RPMI7951 (cell line): Measurements from ENCODE around the gene FAM120AOS. TPM values are rescaled to one million over a fixed set of nuclear protein-coding genes. Genes with fewer than 3 reads are reported as not detected.

Source experiments
- DNase-seq: peaks from one replicate; pipeline ENCODE4 v3.0.0-alpha.2; 2012; ENCODE audit warnings: low read depth
- total RNA-seq: library from RNA; depleted of rRNA; stranded (reverse); fragments of >200 nt; shearing (Covaris generic); gene quantifications from 2 replicates; pipeline ENCODE4 v1.2.3, GENCODE V29; 2014; rRNA removed

The FAM120AOS gene
- total RNA-seq = 21.2 and 25.6 TPM in 2 replicates

DNA sequence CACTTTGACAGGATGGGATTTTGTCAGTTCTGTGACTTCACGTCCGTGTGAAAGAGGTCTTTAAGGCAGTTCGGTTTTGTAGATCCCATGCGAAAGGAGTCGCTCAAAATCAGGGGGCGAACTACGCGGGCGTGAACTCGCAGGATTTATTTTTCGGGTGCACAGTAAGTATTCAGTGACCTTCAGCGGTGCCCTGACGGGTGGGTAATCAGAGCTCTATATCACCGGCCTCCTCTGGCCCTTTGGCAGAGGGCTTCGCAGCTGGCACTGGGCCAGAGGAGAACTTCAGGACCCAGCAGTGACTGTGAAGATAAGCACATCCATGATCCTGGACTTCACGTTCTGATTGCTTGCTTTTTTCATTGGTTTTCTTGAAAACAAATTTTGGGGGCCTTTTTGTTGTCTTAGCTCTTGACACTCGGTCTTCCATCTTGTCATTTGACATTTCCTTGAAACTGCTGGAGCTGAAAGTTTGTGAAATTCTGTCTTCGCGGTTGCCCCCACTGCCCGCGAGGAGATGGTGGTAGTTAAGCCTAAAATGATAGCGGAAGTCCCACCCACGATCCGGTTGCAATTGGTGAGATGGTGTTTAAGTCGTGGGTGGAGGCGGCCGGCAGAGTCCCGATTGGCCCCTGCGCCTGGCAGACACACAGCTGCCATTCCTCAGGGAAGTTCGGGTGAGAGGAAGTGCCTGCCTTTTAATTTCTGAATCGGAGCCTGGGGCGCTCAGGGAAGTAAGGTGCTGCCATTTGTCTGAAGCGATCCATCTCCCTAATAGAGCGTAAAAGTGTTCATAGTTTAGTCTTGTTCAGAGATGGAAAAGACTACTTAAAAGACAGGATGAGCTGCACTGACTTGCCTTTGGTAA, at the start of gene FAM120AOS:
Gene FAM120AOS, minus strand, starts transcription at position 535 of the 868 bp plus-strand sequence. CDS start 872 bp downstream, outside the sequence.
- DNase-seq = peak; percentile 93

DNA sequence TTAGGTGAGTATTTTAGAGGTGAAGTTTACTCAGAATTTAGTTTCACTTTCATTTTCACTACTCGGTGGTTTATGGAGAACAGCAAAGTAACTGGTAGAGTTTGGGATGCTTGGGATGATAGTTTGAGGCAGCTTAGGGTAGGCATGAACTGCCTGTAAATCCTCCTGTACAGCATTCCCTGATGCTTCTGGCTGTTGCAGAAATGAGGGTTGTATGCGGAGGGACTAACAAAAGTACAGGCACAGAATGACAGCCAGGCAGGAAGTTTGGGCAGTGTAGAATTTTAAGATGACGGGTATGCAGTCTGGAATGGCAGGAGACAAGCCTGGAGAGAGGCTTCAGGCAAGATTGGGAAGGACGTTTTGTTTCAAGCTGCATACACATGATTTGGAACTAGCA, 48.0 kb upstream of the FAM120AOS start:
- peak; percentile 33 for DNase-seq

DNA sequence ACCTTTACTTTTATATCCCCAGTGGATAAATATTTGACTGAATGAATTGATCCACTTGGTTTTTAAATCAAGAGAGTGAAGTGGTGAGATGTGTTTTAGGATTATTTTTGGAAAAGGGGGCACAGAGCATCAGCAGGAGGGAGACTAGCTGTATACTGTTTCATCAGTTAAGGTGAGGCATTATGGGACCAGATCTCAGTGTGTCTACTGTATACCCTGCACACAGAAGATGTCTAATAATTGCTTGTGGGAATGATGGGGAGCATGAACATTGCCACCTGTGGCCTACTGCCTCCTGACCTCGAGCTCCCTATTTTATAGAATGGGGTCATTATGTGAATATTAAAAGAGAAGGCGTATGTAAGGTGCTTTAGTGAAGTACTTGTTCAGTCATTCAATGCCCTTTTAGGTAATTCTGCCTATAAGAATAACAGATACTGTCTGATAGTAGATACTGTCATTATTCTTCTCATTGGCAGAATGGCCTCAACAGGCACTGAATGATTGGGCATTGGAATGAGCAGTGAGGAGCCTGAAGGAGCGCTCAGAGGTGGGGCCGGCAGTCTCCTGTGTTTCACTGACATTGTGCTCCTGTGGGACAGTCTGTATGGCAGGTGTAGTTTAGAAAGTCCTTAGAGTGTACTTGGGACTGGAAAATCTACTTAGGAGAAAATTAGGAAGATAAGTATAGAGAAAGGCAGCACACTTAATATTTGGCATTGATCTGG, 47.4 kb upstream of the FAM120AOS start:
- no peak for DNase-seq

DNA sequence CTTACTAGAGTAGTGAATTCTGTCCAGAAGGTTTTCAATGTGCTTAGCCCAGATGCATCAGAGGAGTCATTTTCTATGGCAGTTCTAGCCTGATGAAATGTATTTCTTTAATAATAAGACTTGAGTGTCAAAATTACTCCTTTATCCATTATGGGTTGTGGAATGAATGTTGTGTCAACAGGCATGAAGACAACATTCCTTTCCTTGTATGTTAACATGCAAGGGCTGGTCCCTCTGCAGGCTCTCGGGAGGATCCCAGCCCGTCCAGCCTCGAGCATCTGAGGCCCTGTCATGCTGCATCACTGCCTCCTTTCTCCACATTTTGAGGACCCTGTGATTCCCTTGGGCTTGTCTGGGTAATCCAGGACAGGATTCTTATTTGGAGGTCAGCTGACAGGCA, 42.9 kb upstream of the FAM120AOS start:
- DNase-seq = no peak

DNA sequence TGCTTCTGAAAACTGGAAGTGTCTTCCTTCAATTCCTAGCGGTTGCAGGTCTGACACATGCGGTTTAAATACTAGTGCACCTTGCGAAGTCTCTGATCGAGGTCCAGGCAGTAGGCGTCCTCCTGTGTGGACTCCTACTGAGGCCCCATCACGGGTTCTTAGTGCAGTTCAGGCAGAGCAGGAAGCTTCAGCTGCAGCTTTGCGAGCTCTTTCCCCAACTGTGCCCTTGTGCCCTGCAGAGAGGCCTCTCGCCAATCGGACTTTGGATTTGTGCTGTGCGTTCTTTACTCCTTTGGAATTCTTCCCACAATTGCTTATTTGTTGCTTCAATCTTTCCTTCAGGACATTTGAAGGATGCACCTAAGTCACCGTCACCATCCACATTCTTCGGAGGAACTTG, 40.6 kb upstream of the FAM120AOS start:
- no peak for DNase-seq

DNA sequence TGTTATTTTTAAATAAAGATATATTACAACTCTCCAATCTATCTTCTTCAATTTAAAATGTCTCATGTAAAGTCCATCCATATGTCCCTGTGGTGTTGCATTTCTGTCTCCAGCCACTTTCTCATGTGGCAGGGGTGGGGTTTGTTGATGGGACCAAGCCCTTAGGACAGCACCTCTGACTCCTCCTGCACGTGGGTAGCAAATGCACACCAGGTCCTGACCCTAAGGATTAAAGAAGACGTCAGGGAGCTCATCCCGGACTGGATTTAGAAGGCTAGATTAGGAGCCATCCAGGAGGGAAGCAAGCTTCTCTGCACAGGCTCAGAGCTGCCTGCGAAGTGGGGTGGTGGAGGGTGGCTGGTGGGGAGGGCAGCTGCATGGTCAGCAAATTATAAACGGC, 38.9 kb upstream of the FAM120AOS start:
- DNase-seq = no peak

DNA sequence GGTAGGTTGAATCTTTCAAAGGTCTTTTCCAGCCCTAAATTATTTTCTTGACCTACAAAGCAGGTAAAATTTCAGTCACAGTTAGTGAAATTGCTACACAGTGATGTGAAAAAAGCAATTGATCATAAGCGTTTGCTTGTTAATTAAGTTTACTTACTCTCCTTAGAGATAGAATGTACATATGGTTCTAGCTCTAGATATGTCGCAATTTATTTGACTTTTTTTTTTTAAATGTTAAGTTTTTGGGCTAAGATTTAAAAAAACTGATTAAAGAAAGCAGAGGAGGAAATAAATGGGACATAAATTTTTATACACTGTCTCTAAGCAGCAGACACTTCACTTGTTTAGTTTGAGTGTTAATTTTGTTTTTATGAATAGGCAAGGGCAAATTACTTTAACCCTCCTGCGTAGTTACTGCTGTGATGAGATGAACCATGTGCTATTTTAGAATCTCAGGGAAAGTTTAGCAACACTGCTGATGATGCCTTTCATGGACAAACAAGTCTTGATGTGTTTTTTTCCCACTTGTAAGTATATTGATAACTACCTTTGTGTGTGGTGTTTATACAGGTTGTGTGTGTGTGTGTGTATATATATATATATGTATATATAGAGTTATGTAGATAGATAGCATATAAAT, 38.3 kb upstream of the FAM120AOS start:
- DNase-seq = no peak

DNA sequence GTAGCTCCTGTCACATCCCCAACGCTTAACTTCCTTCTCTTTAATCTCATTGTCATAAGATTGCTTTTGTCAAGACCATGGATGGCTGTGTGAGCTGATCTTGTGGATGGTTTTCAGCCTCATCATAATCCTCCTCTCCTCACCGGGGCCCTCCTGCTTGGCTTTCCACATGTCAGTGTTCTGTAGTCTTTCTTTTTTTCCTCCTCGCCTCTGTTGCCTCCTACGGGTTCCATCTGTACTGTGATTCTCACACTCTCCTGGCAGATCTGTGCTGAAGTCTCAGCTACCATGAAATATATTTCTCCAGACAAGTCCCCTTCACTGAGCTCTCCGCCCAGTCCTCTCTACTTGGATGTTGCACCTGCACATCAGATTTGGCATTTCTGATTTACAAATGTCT, 34.9 kb upstream of the FAM120AOS start:
- DNase-seq = no peak

DNA sequence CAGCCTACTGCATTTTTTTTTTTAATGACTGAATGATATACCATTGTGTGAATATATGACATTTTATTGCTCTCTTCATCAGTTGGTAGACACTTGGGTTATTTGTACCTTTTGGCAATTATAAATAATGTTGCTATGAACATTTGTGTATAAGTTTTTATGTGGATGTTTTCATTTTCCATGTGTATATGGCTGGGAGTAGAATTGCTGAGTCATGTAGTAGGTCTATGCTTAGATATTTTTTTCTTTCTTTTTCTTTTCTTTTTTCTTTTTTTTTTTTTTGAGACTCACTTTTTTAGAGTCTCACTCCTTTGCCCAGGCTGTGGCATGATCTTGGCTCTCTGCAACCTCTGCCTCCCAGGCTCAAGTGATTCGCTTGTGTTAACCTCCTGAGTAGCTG, 32.9 kb upstream of the FAM120AOS start:
- DNase-seq = no peak

DNA sequence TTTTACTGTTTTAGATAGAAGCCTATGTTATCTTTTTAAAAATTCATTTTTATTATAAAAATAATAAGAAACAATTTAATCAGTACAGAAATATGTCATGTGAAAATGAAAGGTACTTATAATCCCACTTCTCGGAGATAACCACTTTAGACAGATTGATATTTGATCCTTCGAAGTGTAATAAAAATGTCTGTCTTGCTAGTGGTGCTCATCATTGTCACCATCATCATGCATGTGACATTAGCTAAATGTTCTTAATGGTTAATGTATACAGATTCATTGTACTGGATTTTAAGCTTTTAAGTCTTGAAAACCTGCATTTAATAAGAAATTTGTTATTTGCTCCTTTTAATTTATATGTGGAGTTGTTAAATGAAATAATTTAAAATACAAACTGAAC, 30.1 kb upstream of the FAM120AOS start:
- no peak for DNase-seq

DNA sequence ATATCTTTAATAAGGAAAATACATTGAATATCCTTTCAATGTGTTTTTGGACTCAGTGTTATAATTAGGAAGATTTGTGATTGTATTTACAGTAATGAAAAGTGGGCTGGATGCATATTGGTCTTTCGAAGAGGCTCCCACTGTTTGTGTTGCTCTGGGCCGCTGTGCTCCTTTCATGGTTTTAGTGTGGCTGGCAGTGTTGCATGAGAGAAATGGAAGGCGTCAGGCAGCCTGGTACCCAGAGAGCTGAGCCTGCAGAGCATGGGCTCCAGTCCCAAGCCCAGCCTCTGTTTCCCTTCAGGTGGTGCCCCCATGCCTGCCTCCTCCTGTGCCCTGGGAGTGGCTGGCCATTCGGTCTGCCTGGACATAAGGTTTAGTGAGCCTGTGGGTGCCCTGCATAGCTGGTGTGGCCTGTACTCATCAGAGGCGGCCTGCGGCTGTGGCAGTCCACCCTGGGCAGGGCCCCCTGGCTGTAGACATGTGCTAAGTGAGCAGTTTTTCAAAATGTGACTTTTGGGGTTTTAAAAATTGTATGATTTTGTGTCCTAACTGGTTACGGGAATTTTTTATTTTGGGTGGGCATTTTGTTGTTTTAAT, 27.4 kb upstream of the FAM120AOS start:
- no peak for DNase-seq

DNA sequence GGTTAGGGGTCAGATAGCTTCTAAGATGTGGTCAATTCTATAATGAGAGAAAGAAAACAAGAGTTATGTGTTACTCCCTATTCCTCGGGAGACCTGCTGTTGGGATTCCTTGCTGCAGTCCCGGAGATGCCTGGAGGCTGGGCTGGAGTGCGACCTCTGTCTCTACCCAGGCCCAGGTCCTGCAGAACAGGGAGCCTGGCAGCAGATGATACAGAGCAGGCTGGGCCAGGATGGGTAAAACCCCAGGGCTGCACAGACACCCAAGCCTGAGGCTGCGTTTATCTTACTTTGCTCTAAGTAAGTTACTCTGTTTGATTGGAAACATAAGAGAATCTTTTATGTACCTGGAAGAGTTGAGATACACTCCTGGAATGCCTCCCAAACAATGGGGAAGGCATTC, 26.9 kb upstream of the FAM120AOS start:
- no peak for DNase-seq

DNA sequence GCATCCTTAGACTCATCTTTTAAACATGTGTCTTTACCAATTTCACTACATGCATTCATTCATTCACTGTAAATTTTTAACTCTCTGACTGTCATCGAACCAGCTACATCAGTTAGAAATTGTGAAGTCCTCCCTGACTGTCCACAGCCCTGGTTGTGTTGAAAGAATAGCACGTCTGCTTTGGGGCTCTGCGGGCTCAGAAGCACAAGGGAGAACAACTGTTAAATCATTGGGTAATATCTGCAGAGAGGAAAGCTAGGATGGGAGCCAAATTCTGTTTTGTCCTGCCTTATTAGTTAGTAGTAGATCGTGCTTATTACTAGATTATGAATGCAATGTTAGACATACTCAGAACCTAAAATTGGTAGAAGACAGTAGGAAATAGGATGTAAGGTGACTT, 26.3 kb upstream of the FAM120AOS start:
- no peak for DNase-seq

DNA sequence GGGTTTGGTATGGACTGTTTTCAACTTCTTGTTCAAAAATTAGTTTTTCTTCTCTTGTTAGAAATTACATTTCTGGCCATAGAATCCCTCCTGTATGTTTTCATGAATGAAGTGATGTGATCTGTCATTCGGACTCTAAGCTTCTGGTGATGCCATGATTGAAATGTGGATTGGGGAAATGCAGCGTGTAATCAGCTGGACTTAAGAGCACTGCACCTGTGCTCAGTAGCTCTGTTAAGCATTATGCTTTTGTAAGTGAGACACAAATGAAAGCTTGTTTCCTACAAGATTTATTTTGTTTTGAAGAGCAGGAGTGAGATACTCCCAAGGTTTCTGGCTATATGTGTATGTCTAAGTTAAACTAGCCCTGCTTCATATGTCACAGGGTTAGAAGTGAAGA, 24.0 kb upstream of the FAM120AOS start:
- DNase-seq = no peak

DNA sequence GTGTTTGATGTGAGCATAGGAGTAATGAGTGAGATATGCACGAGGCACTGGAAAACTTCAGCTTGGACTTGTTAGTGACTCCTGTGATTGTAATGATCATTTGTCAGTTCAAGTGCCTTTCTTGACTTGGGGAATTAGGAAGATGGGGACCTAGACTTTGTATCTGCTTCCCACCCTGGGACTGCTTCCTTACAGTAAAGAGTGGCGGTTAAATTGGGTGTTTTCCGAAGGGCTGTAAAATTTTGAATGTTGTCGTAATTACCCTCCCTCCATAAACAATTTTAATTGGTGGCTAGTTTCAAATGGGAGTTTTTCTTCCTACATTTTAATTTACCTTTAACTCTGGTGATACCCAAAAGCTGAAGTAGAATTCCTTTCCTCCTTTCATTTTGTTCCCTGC, 23.5 kb upstream of the FAM120AOS start:
- no peak for DNase-seq

DNA sequence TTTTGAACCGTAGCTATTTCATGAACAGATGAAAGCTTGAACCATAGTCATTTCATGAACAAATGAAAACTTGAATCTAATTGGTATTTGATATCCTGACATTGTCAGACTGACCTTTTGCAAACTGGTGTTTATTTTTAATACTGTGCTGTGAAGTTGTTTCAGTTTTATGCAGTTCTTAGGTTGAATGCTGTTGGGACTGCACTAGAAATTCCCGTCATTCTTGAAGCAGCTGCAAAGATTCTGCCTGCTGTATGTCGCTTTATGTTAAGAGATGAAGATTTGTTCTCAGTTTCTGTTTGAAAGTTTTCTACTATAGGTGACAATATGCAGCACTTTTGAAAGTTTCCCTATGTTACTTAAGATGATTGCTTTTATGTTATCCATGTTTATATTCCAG, 22.5 kb upstream of the FAM120AOS start:
- no peak for DNase-seq

DNA sequence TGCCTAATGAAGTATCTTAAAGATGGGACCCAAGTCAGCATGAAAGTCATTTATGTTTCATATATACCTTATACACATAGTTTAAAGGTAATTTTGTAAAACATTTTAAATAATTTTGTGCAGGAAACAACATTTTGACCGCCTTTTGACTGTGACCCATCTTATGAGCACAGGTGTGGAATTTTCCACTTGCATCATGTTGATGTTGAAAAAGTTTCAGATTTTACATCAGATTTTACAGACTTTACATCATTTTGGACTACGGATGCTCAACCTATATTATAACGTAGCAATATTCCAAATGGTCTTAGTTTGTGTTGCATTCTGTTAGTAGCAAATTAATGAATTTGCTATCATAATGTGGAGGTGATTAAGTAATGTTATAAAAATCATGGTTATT, 21.7 kb upstream of the FAM120AOS start:
- no peak for DNase-seq

DNA sequence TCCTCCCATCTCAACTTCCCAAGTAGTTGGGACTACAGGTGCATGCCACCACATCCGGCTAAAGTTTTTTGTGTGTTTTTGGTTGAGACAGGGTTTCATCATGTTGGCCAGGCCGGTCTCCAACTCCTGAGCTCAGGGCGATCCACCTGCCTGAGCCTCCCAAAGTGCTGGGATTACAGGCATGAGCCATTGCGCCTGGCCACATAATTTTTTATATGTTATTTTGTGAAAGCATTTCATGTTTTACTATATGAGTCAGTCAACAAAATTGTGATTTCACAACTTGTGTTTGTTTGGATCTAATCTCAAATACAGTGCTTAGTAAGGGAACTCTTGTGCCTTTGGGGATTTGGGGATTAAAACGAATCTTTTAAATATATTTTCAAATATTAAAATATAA, 20.0 kb upstream of the FAM120AOS start:
- DNase-seq = no peak

DNA sequence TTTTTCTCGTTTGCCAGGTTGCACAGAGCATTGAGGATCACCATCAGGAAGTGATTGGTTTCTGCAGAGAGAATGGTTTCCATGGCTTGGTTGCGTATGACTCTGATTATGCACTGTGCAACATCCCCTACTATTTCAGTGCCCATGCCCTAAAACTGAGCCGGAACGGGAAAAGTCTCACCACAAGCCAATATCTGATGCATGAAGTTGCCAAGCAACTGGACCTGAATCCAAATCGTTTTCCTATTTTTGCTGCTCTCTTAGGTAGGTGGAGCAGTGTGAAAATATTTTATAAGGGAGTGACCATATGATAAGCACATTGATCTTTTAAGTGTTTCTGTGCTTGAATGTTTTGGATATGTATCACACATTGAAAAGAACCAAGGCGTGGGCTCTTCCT, 17.7 kb upstream of the FAM120AOS start:
- no peak for DNase-seq

DNA sequence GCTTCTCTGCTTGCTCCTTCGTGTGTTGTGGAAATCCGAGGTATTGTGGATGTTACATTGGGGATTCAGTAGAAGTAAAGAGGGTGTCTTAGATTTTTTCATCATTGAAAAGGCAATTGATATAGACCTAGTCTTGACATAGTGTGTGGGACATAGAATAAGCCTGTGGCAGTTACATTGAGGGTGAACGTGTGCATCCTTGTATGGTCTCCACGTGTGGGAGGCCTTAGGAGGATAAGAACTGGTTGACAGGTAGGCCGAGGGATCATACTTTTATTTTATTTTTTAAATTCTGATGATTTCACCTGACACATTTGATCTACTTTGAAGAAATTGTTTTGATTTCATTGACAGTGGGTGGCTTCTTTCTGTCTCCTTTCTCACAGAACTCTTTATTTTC, 17.0 kb upstream of the FAM120AOS start:
- DNase-seq = no peak

DNA sequence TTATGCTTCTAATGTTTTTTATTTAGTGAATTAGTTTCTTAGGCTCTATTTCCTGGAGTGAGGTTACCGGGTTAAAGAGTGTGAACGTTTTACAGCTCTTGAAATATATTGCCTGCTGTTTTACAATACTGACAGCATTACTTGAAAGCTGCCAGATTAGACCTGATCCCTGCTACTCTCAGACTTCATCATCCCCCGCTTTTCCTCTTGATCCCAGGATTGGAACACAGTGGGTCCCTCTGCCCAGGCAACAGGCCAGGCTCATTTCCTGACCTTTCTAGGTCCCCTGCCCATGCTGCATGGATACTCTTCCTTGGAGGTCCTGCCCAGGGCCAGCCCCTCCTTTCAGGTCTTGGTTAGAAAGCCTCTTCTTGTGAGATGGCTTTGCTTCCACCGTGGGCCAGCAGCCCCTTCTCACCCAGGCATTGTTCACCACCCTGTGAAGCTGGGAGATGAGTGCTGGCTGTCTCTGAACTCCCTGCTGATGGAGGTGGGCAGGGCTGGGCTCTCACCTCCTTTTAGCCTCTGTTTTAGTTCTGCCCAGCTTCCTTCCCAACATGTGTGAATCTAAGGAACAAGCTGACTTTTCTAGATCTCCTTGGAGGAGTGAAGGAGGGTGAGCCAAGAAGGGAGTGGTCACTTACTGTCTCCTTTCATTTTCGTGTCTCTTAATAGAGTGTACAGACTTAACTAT, 15.5 kb upstream of the FAM120AOS start:
- peak; percentile 32 for DNase-seq

DNA sequence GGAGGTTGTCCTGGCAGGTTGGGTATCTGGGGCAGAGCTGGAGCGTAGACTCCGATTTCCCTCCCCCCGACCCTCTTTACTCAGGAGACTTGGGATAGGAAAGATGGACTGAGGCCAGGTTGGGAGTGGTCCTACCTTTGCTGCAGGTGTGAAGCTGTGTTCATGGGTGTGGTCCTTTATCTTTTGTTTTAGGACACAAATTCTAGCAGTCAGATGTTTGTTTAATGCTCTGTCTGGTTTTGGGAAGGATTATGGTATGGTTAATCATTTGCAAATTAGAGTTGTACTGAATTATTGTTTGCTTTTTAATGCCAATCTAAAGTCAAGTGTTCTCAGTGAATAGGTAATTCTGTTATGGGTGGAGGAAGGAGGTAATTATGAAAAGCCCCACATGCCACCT, 14.1 kb upstream of the FAM120AOS start:
- DNase-seq = no peak
